HTR-8/SVneo (cell line): ENCODE measurements around the gene MAMDC4.
"Not testable (repeated sequence)": the region's sequence is repeated elsewhere in the genome, so short reads cannot be mapped to it uniquely, and the experiment has no call there.

Experiments used
- DNase-seq: peaks from one replicate; pipeline ENCODE4 v3.0.0; 2011; ENCODE audit warnings: low spot score, mixed read lengths; ENCODE audit not compliant: insufficient read length
- FAIRE-seq: peaks from 2 replicates; lab custom pipeline; 2011; peaks lifted over from hg19 to GRCh38; lab: Jason Lieb, UNC

Gene MAMDC4

DNA sequence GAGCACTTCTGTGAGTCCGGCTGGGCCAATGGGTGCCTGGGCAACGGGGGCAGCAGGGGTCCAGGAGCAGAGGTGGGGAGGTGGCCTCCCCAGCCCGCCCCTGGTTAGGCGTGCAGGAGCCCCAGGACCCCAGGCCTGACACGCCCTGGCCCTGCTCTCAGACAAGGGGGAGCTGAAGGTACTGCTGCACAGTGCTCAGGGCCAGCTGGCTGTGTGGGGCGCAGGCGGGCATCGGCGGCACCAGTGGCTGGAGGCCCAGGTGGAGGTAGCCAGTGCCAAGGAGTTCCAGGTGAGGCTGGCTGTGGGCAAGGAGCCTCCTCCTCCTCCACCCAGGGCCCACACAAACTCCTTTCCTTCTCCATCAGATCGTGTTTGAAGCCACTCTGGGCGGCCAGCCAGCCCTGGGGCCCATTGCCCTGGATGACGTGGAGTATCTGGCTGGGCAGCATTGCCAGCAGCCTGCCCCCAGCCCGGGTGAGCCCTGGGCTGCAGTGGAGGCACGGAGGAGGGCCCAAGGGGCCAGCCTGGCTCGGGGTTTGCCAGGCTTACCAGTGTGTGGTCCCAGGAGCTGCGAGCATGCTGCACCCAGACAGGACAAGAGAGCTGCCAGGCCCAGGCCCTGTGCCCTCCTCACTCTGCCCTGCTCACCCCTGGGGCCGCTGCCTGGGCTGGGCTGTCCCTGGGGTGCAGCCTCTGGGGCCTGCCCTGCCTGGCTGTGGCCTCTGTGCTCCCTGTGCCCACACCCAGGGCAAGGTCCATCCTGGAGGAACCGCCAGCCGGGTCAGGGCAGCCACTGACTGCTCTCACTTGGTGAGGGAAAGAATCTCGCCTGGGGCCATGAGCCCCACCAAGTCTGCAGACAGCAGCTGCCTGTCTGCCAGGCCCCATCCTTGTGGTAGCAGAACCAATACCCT is 7.0 kb downstream of the MAMDC4 start:
- no peak for FAIRE-seq
- no peak for DNase-seq

GRCh38 chr9:136860529-136860928 is 8.4 kb downstream of the MAMDC4 start:
- no peak for DNase-seq
- FAIRE-seq, result no peak

DNA sequence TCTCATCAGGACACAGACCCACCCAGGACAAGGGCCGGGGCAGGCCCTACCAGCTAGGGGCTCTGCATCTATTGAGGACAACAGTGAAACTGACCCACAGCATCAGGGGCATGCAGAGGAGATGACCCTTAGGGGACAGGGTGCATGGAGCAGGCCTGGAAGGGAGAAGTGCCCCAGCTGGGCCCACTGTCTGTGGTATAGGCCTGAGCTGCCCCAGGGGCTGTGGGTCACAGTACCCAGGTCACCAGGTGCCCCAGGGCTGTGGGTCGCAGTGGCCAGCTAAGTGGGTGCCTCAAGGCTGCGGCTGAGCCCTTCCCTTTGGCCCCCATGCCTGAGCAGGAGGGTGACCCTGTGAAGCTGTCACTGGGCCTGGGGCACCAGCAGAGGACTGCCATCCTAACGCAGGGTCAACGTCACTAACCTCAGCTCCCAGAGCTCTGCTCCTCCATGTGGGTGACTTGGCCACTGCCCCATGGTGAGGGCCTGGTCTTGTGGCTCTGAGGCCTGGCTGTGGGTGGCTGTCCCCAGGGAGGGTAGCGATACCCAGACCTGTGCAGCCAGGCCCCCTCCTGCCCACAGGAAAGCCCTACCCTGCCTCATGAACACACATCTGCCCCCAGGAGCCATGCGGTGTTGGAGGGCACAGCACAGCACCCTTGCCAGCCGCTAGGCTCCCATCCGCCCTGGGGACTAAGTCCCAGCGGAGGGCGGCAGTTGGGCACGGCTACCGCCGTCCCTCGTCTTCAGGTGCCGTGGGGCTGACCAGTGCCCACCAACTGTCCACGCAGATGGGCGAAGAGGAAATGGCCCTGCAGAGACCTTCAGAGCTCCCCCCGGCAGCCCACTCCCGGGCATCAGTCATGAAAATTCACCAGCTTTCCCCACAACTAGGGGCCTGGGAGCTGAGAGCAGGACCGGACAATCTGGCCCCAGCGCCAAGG is 9.1 kb downstream of the MAMDC4 start:
- DNase-seq (no peak), FAIRE-seq (no peak)

GRCh38 chr9:136861874-136862457 is 9.8 kb downstream of the MAMDC4 start:
- DNase-seq (no peak), FAIRE-seq (no peak)

DNA sequence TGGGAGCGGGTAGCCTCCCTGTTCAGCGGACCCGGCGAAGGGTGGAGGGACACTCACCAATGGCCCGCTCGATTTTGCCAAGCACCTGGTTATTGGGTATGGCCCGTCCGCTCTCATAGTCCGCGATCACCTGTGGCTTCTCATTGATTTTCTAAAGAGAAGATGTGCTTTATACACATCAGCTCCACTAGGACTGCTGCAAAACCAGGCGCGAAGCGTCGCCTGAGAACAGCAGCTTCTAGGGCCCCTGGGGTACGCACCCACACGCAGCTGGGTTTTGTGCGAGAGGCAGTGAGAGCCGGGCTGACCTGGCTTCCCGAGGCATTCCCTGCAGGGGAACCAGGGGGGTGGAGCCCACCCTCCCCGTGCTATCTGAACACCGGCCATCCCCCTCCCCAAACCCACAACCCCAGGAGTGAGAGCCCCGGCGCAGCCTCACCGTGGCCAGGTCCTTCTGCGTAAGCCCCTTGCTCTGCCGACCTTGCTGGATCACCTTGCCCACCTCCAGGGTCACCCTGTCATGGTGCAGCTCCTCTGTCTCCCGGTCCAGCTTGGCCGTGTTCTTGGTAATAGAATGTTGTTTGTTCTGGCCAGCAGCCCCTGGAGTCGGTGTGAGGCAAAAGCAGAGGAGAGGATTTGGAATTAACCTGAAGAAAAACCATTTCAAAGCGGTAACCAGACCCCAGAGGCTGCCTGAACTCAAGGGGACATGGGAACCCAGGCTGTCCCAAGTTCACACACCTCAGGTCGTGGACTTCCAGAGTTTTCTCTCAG is 10.9 kb downstream of the MAMDC4 start:
- DNase-seq, result no peak
- FAIRE-seq, result no peak

GRCh38 chr9:136863623-136864273 is 11.6 kb downstream of the MAMDC4 start:
- no peak for FAIRE-seq
- DNase-seq, result no peak

DNA sequence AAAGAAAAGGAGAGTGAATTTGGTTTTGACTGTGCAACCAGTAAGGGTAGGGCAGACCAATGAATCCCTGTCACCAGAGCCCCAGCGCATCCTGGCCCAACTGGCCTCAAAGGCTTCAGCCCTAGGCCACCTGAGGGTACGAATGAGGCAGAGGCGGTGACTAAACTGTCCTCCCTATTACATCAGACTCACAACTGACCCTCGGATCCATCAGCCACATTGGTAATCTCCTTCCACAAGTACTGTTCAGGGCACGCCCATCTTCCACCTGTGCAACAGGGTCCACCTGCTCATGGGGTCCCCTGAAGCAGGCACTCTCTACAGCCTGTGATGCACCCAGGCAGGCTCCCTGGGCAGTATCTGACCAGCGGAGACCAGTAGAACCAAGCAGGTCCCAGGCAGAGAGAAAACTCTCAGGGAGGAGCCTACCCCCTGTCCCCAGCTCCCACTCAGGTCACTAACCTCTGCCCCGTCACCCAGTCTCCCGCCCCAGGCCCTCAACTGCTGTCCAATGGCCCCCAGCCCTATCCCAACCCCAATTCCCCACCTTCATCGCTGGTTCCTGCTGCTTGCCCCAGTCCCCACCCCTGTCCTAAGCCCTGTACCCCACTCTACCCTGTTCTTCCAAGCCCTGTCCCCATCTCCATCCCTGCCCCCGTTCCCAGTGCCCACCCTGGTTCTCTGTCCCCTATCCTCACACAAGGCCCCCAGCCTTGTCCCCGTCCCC is 13.1 kb downstream of the MAMDC4 start:
- DNase-seq, result no peak
- no peak for FAIRE-seq

- no peak for DNase-seq
- FAIRE-seq, result no peak
These were observed 13.6 kb downstream of the MAMDC4 start for GRCh38 chr9:136865768-136866103.

DNA sequence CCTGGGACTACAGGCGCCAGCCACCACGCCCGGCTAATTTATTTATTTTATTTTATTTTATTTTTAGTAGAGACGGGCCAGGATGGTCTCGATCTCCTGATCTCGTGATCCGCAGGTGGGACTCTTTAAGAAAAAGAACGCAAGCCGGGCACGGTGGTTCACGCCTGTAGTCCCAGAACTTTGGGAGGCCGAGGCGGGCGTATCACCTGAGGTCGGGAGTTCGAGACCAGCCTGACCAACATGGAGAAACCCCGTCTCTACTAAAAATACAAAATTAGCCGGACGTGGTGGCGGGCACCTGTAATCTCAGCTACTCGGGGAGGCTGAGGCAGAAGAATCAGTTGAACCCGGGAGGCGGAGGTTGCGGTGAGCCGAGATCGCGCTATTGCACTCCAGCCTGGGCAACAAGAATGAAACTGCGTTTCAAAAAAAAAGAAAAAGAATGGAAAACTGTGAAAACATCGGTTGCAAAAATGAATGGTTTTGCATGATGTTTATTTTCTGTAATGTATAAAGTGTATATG is 14.8 kb downstream of the MAMDC4 start:
- DNase-seq, FAIRE-seq: not testable (repeated sequence)

DNA sequence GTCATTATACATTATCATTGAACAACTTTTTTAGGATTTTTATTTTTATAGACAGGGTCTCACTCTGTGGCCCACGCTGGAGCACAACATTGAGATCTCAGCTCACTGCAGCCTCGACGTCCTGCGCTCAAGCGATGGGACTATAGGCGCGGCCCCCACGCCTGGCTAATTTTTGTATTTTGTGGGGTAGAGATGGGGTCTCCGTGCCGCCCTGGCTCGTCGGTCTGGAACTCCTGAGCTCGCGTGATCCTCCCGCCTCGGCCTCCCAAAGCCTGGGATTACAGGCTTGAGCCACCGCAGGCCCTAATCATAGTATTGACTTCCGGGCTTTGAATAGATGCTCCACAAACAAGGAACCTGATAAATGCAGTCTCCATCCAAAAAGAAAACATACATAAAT is 15.3 kb downstream of the MAMDC4 start:
- DNase-seq (no peak), FAIRE-seq (no peak)

- no peak for DNase-seq
- FAIRE-seq, result no peak
These were observed 15.8 kb downstream of the MAMDC4 start for GRCh38 chr9:136867917-136868316.

DNA sequence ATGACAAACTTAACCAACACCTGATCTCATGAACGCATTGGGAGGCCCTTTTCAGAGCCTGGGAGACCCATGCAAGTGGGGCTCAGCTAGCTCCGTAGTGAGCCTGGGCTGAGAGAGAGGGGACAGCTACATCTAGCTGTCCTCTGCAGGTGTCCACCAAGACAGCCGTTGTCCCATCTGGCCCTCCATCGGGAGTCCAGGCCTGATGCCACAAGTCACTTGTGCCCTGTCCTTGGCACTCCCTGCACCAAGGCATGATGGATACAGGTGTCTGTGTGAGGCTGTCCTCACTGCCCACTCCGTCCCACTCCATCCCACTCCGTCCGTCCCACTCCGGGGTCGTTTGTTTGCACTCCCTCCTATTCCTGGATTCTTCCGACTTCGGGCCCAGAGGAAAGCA is 16.5 kb downstream of the MAMDC4 start:
- FAIRE-seq (no peak), DNase-seq (no peak)

DNA sequence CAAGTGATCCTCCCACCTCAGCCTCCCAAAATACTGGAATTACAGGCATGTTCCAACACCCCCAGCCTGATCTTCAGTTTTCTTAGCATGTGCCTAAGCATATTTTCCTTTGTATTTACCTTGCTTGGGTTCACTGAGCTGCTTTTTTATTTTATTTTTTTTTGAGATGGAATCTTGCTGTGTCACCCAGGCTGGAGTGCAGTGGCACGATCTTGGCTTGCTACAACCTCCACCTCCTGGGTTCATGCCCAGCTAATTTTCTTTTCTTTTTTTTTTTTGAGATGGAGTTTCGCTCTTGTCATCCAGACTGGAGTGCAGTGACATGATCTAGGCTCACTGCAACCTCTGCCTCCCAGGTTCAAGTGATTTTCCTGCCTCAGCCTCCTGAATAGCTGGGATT is 17.5 kb downstream of the MAMDC4 start:
- not testable (repeated sequence) for DNase-seq, FAIRE-seq

DNA sequence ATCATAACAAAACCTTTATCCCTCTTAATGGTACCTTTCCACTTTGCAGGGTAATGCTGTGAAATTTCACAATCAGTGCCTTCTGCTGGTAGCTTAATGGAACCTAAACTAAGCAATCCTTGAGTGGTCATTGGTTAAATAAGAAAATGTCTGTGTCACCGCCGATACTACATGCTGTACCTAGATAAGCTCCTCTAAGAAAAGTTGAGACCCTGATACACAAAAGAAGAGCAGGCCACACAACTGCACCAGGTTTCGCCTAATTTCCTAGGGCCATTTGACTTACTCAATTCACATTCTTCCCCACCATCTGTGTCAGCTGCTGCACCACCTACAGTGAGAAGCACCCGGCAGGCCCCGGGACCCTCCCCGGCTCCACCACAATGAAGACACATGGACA is 23.0 kb downstream of the MAMDC4 start:
- FAIRE-seq (no peak), DNase-seq (no peak)

GRCh38 chr9:136876476-136876875 is 24.3 kb downstream of the MAMDC4 start:
- no peak for DNase-seq
- no peak for FAIRE-seq

DNA sequence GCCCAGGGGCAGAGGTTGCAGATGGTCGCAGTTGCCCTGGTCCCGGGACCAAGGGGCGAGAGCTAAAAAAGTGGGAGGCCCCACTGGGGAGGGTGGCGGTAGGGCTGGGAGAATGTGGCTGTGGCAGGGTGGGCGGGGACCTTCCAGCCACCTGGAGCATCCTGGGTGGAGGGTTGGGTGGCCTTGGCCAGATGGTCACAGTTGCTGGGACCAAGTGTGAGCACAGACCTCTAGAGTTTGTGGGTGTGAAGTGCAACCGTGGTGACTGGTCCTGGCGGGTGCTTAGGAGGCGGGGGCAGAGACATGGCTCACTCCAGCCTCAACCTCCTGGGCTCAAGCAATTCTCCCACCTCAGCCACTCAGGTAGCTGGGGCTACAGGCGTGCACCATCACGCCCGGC is 28.5 kb downstream of the MAMDC4 start:
- FAIRE-seq, result no peak
- DNase-seq, result no peak

GRCh38 chr9:136881691-136882108 is 29.6 kb downstream of the MAMDC4 start:
- FAIRE-seq, result no peak
- DNase-seq, result no peak

- FAIRE-seq, result peak; percentile 44
These were observed 30.2 kb downstream of the MAMDC4 start for GRCh38 chr9:136882109-136882946.

More at GRCh38 chr9:136882109-136882946, 30.2 kb downstream of the MAMDC4 start:
- DNase-seq, result peak; percentile 79
